Measurements from ENCODE around the gene ZFP62.

ZFP62 gene

GRCh38 chr5:180868960-180869359, 7.9 kb upstream of the ZFP62 start:
- peak; percentile 77 for DNase-seq (ENCODE audit: low spot score)

GRCh38 chr5:180866985-180867384, 5.9 kb upstream of the ZFP62 start:
- DNase-seq (ENCODE audit: low spot score): no peak

DNA sequence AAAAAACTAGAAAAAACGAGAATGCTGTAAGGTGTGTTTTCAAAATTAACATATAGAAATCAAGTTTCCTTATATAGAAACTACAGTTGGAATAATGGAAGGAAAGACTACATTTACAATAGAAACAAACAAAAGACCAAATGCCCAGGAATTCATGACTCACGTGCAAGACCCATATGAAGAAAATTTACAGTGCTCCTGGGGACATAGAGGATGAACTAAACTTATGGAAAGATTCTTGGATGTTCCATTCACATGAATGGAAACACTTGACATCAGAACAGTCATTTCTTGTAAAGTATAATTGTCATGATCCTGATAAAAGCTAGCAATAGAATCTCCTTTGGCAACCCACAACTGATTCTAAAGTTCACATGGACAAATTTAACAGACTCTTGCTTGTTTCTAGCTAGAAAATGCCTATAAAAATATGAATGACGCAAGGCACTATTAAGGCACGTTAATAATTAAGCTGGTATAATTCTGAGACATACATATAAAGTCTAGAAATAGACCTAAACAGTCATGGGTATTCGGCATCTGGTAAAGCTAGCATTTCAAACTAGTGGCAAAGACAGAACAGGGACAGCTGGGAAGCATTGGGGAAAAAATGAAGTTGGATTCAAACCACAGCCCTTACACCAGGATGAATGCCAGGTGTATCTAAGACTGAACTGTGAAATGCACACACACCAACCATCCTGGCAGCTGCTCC, 5.1 kb upstream of the ZFP62 start:
- no peak for DNase-seq (ENCODE audit: low spot score)

- no peak for DNase-seq (ENCODE audit: low spot score)
Measured at GRCh38 chr5:180862645-180863044, 1.6 kb upstream of the ZFP62 start.

GRCh38 chr5:180860273-180860886, 696 bp downstream of the ZFP62 start:
- peak; percentile 52 for DNase-seq (ENCODE audit: low spot score)

- no peak for DNase-seq (ENCODE audit: low spot score)
Measured at GRCh38 chr5:180858586-180858985, 2.5 kb downstream of the ZFP62 start.

- DNase-seq (ENCODE audit: low spot score): no peak
Measured at GRCh38 chr5:180853848-180854176, 7.3 kb downstream of the ZFP62 start.

- no peak for DNase-seq (ENCODE audit: low spot score)
Measured at GRCh38 chr5:180853121-180853847, 7.8 kb downstream of the ZFP62 start.

DNA sequence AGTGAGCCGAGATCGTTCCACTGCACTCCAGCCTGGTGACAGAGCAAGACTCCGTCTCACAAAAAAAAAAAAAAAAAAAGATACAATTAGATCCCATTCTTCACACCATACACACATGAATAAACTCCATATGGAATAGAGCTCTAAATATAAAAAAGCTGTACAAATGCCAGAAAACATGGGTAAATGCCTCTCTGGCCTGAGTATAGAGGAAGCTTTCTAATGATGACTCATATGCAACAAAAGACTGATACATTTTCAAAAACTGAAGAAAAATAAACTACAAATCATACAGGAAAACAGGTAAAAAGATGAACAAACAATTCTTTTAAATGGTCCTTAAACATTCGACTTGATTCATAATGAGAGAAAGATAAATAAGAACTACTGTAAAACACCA, 8.6 kb downstream of the ZFP62 start:
- DNase-seq (ENCODE audit: low spot score): no peak

- DNase-seq (ENCODE audit: low spot score): no peak
Measured at GRCh38 chr5:180850434-180851078, 10.5 kb downstream of the ZFP62 start.

DNA sequence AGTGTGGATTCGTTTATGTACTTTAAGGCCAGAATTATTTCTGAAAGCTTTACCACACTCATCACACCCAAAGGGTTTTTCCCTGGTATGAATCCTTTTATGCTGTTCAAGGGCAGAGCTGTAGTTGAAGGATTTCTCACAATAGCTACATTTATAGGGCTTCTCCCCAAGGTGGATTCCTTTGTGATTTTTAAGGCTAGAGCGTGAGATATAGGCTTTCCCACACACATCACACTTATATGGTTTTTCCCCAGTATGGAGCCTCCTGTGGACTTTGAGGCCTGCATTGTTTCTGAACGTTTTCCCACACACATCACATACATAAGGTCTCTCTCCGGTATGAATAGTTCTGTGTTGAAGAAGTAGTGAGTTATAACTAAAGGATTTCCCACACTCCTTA, 11.2 kb downstream of the ZFP62 start:
- no peak for DNase-seq (ENCODE audit: low spot score)

DNA sequence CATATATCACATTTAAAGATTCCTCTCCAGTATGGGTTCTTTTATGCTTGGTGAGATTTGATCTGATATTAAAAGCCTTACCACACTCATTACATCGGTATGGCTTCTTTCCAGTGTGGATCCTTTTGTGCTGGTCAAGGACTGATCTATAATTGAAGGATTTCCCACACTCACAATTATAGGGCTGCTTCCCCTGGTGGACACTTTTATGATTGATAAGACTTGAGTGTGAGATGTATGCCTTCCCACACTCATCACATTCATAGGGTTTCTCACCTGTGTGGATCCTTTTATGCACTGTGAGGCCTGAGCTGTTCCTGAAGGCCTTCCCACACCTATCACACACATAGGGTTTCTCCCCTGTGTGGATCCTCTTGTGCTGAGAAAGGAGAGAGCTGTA, 12.2 kb downstream of the ZFP62 start:
- no peak for DNase-seq (ENCODE audit: low spot score)

- no peak for DNase-seq (ENCODE audit: low spot score)
Measured at GRCh38 chr5:180848265-180848664, 12.8 kb downstream of the ZFP62 start.

GRCh38 chr5:180847026-180847425, 14.1 kb downstream of the ZFP62 start:
- DNase-seq (ENCODE audit: low spot score): no peak

DNA sequence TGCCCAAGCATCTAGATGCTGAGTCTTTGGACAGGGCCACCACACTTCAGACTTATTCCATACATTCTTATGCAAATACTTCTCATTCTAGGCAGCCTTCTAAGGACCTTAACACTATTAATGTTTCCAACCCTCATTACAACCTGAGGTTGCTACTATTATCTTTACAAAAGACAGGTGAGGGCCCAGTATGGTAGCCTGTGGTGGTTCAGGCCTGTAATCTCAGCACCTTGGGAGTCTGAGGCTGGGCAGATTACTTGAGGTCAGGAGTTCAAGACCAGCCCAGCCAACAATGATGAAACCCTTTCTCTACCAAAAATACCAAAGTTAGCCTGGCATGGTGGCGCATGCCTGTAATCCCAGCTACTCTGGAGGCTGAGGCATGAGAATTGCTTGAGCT, 16.2 kb downstream of the ZFP62 start:
- no peak for DNase-seq (ENCODE audit: low spot score)

- no peak for DNase-seq (ENCODE audit: low spot score)
Measured at GRCh38 chr5:180844432-180844831, 16.6 kb downstream of the ZFP62 start.

DNA sequence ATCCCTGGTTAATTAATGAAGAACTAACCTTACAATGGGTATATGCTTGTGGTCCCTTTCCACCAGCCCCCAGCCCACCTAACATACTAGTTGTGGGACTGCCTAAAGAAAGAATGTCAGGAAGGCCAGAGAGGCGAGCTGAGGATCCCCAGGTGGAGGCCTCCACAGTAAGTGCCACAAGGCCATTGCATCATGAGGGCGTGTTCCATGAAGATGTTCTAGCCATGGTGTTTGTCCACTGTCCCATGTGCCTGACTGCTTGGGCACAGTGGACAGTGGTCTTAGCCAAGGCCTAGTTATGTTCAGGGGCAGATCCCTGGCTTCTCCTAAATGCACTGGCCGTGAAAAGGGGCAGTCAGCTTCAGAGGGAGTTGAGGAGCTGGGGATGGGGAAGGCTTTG, 21.1 kb downstream of the ZFP62 start:
- no peak for DNase-seq (ENCODE audit: low spot score)

GRCh38 chr5:180839227-180839626, 21.8 kb downstream of the ZFP62 start:
- DNase-seq (ENCODE audit: low spot score): no peak

GRCh38 chr5:180837478-180837877, 23.6 kb downstream of the ZFP62 start:
- no peak for DNase-seq (ENCODE audit: low spot score)

DNA sequence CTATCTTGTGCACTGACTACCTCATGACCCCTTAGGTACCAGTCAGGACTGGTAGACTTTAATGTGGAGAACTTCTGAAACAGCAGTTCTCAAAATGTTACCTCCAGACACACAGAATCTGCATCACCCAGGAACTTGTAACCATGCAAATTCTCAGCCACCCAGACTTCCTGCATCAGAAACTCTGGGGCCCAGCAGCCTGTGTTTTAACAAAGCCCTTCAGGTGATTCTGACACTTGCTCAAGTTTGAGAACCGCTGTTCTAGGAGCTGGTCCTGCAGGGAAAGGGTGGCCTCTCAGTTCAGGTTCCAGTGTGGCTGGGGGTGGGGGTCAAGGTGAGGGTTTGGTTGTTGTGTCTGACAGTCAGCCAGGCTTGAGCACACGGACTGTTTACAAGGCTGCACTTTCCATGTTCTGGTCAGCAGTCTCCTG, 28.4 kb downstream of the ZFP62 start:
- no peak for DNase-seq (ENCODE audit: low spot score)

DNA sequence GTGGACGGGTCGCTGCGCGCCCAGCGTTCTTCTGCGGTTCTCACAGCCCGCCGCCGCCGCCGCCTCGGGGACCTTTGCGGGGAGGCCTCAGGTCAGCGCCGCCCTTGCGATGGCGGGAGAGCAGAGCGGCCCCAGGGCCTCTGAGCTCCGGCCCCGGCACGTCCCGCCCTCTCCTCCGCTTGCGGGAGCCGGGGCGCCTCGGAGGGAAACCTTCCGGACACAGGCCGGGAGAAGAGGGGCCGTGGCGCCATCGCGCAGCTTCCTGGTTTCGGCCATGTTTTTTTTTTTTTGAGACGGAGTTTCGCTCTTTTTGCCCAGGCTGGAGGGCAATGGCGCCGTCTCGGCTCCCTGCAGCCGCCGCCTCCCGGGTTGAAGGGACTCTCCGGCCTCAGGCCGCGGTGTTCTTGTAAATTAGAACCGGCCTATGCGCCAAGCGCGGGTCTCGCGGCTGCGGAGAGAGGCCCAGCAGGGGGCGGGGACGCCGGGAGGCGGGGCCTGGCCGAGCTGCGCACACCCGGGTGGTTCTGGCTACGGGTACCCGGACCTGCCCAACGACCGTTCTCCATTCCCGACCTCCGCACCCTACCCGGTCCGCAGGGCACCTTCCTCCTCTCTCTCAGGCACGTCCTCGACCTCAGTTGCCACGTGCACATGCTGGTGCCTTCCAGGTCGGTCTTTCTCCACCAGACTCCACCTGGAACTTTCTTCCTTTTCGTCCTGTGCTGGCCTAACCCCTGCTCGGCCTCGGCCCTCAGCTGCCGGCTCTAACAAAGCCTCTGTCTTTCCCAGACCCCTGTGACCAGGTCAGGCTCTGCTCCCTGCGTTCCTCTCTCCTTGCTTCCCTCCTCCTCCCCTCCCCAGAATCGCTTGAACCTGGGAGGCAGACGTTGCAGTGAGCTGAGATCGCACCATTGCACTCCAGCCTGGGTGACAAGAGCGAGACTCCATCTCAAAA, 29.7 kb downstream of the ZFP62 start:
- DNase-seq (ENCODE audit: low spot score): peak; percentile 93

Data from GM03348 (cell line).